GM23338 (cell line): ENCODE measurements around the gene RFFL. TPM values are rescaled to one million over a fixed set of nuclear protein-coding genes. Genes with fewer than 3 reads are reported as not detected.

Source experiments
- ATAC-seq: fragments of 200-7000 bp; cut with Tn5 transposase; 3 replicates; pipeline ENCODE4 v1.9.1; 2020
- DNase-seq: peaks from one replicate; pipeline ENCODE4 v3.0.0-alpha.2; 2015; ENCODE audit warnings: low spot score
- H2AFZ ChIP-seq: fragments of 200-600 bp; sonication (generic); 2 replicates; pipeline ENCODE4 v1.8.0; 2016; ENCODE audit warnings: antibody characterized with exemption, mild to moderate bottlenecking, moderate library complexity
- H3F3A ChIP-seq: fragments of 200-600 bp; sonication (generic); replicated peaks from 2 replicates; pipeline ENCODE4 v1.8.0; 2017; ENCODE audit warnings: antibody characterized with exemption, mixed run types, low read depth
- H3K27ac ChIP-seq: fragments of 200-600 bp; sonication (generic); 2 replicates; pipeline ENCODE4 v1.6.1; 2016; ENCODE audit warnings: low read depth
- H3K27me3 ChIP-seq: fragments of 200-600 bp; sonication (generic); 2 replicates; pipeline ENCODE4 v1.8.0; 2016; ENCODE audit warnings: mild to moderate bottlenecking, mixed run types, moderate library complexity; ENCODE audit not compliant: insufficient read depth
- H3K36me3 ChIP-seq: fragments of 200-600 bp; sonication (generic); 2 replicates; pipeline ENCODE4 v1.8.0; 2016; ENCODE audit warnings: mild to moderate bottlenecking; ENCODE audit not compliant: insufficient read depth
- H3K4me1 ChIP-seq: fragments of 200-600 bp; sonication (generic); 2 replicates; pipeline ENCODE4 v1.8.0; 2016; ENCODE audit warnings: mild to moderate bottlenecking, moderate library complexity; ENCODE audit not compliant: insufficient read depth
- H3K4me2 ChIP-seq: fragments of 200-600 bp; sonication (generic); 2 replicates; pipeline ENCODE4 v1.7.1; 2017; ENCODE audit warnings: mixed run types
- H3K4me3 ChIP-seq: fragments of 200-600 bp; sonication (generic); 2 replicates; pipeline ENCODE4 v1.6.1; 2016; ENCODE audit warnings: mixed run types
- H3K79me2 ChIP-seq: fragments of 200-600 bp; sonication (generic); replicated peaks from 2 replicates; pipeline ENCODE4 v1.8.0; 2017; ENCODE audit warnings: mild to moderate bottlenecking; ENCODE audit not compliant: insufficient read depth
- H3K9me2 ChIP-seq: fragments of 200-600 bp; sonication (generic); 2 replicates; pipeline ENCODE4 v1.8.0; 2017; ENCODE audit not compliant: insufficient read depth
- H4K20me1 ChIP-seq: fragments of 200-600 bp; sonication (generic); replicated peaks from 2 replicates; pipeline ENCODE4 v1.8.0; 2017; ENCODE audit warnings: mild to moderate bottlenecking; ENCODE audit not compliant: insufficient read depth
- H3K27ac Mint-ChIP-seq: 2 replicates; pipeline ENCODE4 v1.8.0; 2020; ENCODE audit warnings: inconsistent platforms, mild to moderate bottlenecking, moderate library complexity, mixed read lengths
- H3K27me3 Mint-ChIP-seq: 3 replicates; pipeline ENCODE4 v1.8.0; 2022; ENCODE audit warnings: low read depth, mild to moderate bottlenecking, moderate library complexity, mixed read lengths, inconsistent platforms; ENCODE audit not compliant: insufficient read depth, poor library complexity
- H3K36me3 Mint-ChIP-seq: 3 replicates; pipeline ENCODE4 v1.8.0; 2021; ENCODE audit warnings: low read depth, mild to moderate bottlenecking, inconsistent platforms, moderate library complexity, mixed read lengths
- H3K4me1 Mint-ChIP-seq: 3 replicates; pipeline ENCODE4 v1.8.0; 2020; ENCODE audit warnings: mild to moderate bottlenecking, inconsistent platforms, mixed read lengths
- H3K4me3 Mint-ChIP-seq: 3 replicates; pipeline ENCODE4 v1.8.0; 2021; ENCODE audit warnings: moderate library complexity, mild to moderate bottlenecking, inconsistent platforms, mixed read lengths
- H3K9me3 Mint-ChIP-seq: 3 replicates; pipeline ENCODE4 v1.8.0; 2020; ENCODE audit warnings: moderate library complexity, mild to moderate bottlenecking, inconsistent platforms, mixed read lengths
- CREB1 ChIP-seq: fragments of 250-450 bp; sonication (Bioruptor Pico); IDR thresholded peaks from 2 replicates; pipeline ENCODE4 v1.5.0; 2020; ENCODE audit warnings: low read depth, mild to moderate bottlenecking, moderate library complexity
- CTCF ChIP-seq, 2 experiments: fragments of 200-600 bp in 1 of 2; sonication (generic) in 1 of 2; conservative IDR thresholded peaks; 2 replicates each; pipeline versions ENCODE4 v1.5.1 to v1.6.1; 2016 to 2017; ENCODE audit warnings: antibody characterized with exemption in 2 of 2, low read depth in 2 of 2, mild to moderate bottlenecking in 2 of 2, moderate library complexity in 1 of 2
- EZH2 ChIP-seq: fragments of 200-600 bp; sonication (generic); IDR thresholded peaks from one replicate; pipeline ENCODE4 v1.8.0; 2017; ENCODE audit warnings: antibody characterized with exemption, mild to moderate bottlenecking, low read depth; ENCODE audit not compliant: unreplicated experiment
- EZH2phosphoT487 ChIP-seq: fragments of 200-600 bp; sonication (generic); IDR thresholded peaks from one replicate; pipeline ENCODE4 v1.8.1; 2018; ENCODE audit warnings: antibody characterized with exemption; ENCODE audit not compliant: unreplicated experiment
- JUNB ChIP-seq: IDR thresholded peaks from one replicate; pipeline ENCODE4 v1.6.1; 2016; ENCODE audit warnings: antibody characterized with exemption; ENCODE audit not compliant: unreplicated experiment
- NANOG ChIP-seq: IDR thresholded peaks from 2 replicates; pipeline ENCODE4 v1.6.1; 2016; ENCODE audit warnings: antibody characterized with exemption, borderline replicate concordance
- POLR2AphosphoS5 ChIP-seq: IDR thresholded peaks from 2 replicates; pipeline ENCODE4 v1.6.1; 2016; ENCODE audit warnings: antibody characterized with exemption, low read depth
- STAT1 ChIP-seq: IDR thresholded peaks from one replicate; pipeline ENCODE4 v1.6.1; 2016; ENCODE audit warnings: antibody characterized with exemption; ENCODE audit not compliant: unreplicated experiment
- ZNF114 ChIP-seq: fragments of 250-450 bp; sonication (Bioruptor Pico); IDR thresholded peaks from 2 replicates; pipeline ENCODE4 v1.5.0; 2020; ENCODE audit warnings: mild to moderate bottlenecking, moderate library complexity
- ZNF331 ChIP-seq: fragments of 250-450 bp; sonication (Bioruptor Pico); IDR thresholded peaks from 2 replicates; pipeline ENCODE4 v1.5.0; 2020; ENCODE audit warnings: low read depth, mild to moderate bottlenecking, moderate library complexity
- polyA plus RNA-seq: library from polyadenylated mRNA; unstranded; fragments of >200 nt; fragmentation: Nextera tagmentation; extraction: Ambion mirVana; gene quantifications from 2 replicates; pipeline ENCODE4 v1.2.1, GENCODE V29; 2016
- total RNA-seq: library from RNA; depleted of rRNA; stranded (reverse); fragments of >200 nt; shearing (Covaris generic); gene quantifications from 2 replicates; pipeline ENCODE4 v1.2.3, GENCODE V29; 2014
- TF ChIP-seq, protein P1 (sequence below): IDR thresholded peaks from 2 replicates; pipeline ENCODE4 v1.6.1; 2016; ENCODE audit warnings: antibody characterized with exemption
- TF ChIP-seq, protein P2 (sequence below): IDR thresholded peaks from one replicate; pipeline ENCODE4 v1.6.1; 2018; ENCODE audit warnings: antibody characterized with exemption; ENCODE audit not compliant: unreplicated experiment
- TF ChIP-seq, protein P3 (sequence below): fragments of 250-450 bp; sonication (Bioruptor Pico); IDR thresholded peaks from 2 replicates; pipeline ENCODE4 v1.5.0; 2020; ENCODE audit warnings: mild to moderate bottlenecking, moderate library complexity

Gene RFFL
- total and polyA plus RNA-seq, 2 experiments from 2014 or later: 4.1 to 22.2 TPM

GRCh38 chr17:34974794-34975785 is 88.4 kb downstream of the RFFL start:
- H3K27me3 Mint-ChIP-seq: peaks cover 2% of the 10 kb centered on the region
- no peaks in the 10 kb centered on the region for H3K36me3 Mint-ChIP-seq
- Histone ChIP-seq H3K27ac (no peak overlapping the region), H3K9me2 (no peaks in the 10 kb centered on the region), H3K4me2 (no peak overlapping the region), H3K4me3 (no peak overlapping the region), H4K20me1 (no peaks in the 10 kb centered on the region; the same call in 1 of the 2 replicates), H3K79me2 (no peaks in the 10 kb centered on the region), H3K27me3 (no peaks in the 10 kb centered on the region), H3K4me1 (0 out of 2 replicates have a peak, but pooled peaks cover 4% of the 10 kb centered on the region), H3K36me3 (no peaks in the 10 kb centered on the region), H3F3A (no peaks in the 10 kb centered on the region), H2AFZ (no peak overlapping the region)
- H3K9me3 Mint-ChIP-seq: no peaks in the 10 kb centered on the region
- DNase-seq (no peak), ATAC-seq (no peak)
- peaks cover 8% of the 10 kb centered on the region for H3K4me1 Mint-ChIP-seq
- TF ChIP-seq EZH2 (no peak), STAT1 (no peak), ZNF114 (CRISPR knock-in tag) (no peak), CTCF (conservative IDR thresholded peaks at IDR 0.05; ENCODE audit: low read depth in 2 of 2) (no peak), ZNF331 (CRISPR knock-in tag) (no peak), NANOG (no peak), EZH2phosphoT487 (no peak), POLR2AphosphoS5 (no peak), CREB1 (CRISPR knock-in tag) (no peak), JUNB (no peak)
- TF ChIP-seq, protein P1, sequence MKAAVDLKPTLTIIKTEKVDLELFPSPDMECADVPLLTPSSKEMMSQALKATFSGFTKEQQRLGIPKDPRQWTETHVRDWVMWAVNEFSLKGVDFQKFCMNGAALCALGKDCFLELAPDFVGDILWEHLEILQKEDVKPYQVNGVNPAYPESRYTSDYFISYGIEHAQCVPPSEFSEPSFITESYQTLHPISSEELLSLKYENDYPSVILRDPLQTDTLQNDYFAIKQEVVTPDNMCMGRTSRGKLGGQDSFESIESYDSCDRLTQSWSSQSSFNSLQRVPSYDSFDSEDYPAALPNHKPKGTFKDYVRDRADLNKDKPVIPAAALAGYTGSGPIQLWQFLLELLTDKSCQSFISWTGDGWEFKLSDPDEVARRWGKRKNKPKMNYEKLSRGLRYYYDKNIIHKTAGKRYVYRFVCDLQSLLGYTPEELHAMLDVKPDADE: no peak
- TF ChIP-seq, protein P2, sequence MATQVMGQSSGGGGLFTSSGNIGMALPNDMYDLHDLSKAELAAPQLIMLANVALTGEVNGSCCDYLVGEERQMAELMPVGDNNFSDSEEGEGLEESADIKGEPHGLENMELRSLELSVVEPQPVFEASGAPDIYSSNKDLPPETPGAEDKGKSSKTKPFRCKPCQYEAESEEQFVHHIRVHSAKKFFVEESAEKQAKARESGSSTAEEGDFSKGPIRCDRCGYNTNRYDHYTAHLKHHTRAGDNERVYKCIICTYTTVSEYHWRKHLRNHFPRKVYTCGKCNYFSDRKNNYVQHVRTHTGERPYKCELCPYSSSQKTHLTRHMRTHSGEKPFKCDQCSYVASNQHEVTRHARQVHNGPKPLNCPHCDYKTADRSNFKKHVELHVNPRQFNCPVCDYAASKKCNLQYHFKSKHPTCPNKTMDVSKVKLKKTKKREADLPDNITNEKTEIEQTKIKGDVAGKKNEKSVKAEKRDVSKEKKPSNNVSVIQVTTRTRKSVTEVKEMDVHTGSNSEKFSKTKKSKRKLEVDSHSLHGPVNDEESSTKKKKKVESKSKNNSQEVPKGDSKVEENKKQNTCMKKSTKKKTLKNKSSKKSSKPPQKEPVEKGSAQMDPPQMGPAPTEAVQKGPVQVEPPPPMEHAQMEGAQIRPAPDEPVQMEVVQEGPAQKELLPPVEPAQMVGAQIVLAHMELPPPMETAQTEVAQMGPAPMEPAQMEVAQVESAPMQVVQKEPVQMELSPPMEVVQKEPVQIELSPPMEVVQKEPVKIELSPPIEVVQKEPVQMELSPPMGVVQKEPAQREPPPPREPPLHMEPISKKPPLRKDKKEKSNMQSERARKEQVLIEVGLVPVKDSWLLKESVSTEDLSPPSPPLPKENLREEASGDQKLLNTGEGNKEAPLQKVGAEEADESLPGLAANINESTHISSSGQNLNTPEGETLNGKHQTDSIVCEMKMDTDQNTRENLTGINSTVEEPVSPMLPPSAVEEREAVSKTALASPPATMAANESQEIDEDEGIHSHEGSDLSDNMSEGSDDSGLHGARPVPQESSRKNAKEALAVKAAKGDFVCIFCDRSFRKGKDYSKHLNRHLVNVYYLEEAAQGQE: no peak
- TF ChIP-seq, protein P3, sequence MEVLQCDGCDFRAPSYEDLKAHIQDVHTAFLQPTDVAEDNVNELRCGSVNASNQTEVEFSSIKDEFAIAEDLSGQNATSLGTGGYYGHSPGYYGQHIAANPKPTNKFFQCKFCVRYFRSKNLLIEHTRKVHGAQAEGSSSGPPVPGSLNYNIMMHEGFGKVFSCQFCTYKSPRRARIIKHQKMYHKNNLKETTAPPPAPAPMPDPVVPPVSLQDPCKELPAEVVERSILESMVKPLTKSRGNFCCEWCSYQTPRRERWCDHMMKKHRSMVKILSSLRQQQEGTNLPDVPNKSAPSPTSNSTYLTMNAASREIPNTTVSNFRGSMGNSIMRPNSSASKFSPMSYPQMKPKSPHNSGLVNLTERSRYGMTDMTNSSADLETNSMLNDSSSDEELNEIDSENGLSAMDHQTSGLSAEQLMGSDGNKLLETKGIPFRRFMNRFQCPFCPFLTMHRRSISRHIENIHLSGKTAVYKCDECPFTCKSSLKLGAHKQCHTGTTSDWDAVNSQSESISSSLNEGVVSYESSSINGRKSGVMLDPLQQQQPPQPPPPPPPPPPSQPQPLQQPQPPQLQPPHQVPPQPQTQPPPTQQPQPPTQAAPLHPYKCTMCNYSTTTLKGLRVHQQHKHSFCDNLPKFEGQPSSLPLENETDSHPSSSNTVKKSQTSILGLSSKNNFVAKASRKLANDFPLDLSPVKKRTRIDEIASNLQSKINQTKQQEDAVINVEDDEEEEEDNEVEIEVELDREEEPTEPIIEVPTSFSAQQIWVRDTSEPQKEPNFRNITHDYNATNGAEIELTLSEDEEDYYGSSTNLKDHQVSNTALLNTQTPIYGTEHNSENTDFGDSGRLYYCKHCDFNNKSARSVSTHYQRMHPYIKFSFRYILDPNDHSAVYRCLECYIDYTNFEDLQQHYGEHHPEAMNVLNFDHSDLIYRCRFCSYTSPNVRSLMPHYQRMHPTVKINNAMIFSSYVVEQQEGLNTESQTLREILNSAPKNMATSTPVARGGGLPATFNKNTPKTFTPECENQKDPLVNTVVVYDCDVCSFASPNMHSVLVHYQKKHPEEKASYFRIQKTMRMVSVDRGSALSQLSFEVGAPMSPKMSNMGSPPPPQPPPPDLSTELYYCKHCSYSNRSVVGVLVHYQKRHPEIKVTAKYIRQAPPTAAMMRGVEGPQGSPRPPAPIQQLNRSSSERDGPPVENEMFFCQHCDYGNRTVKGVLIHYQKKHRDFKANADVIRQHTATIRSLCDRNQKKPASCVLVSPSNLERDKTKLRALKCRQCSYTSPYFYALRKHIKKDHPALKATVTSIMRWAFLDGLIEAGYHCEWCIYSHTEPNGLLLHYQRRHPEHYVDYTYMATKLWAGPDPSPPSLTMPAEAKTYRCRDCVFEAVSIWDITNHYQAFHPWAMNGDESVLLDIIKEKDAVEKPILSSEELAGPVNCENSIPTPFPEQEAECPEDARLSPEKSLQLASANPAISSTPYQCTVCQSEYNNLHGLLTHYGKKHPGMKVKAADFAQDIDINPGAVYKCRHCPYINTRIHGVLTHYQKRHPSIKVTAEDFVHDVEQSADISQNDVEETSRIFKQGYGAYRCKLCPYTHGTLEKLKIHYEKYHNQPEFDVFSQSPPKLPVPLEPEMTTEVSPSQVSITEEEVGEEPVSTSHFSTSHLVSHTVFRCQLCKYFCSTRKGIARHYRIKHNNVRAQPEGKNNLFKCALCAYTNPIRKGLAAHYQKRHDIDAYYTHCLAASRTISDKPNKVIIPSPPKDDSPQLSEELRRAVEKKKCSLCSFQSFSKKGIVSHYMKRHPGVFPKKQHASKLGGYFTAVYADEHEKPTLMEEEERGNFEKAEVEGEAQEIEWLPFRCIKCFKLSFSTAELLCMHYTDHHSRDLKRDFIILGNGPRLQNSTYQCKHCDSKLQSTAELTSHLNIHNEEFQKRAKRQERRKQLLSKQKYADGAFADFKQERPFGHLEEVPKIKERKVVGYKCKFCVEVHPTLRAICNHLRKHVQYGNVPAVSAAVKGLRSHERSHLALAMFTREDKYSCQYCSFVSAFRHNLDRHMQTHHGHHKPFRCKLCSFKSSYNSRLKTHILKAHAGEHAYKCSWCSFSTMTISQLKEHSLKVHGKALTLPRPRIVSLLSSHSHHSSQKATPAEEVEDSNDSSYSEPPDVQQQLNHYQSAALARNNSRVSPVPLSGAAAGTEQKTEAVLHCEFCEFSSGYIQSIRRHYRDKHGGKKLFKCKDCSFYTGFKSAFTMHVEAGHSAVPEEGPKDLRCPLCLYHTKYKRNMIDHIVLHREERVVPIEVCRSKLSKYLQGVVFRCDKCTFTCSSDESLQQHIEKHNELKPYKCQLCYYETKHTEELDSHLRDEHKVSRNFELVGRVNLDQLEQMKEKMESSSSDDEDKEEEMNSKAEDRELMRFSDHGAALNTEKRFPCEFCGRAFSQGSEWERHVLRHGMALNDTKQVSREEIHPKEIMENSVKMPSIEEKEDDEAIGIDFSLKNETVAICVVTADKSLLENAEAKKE: no peak
- H3K27ac Mint-ChIP-seq: no peak overlapping the region
- no peak overlapping the region for H3K4me3 Mint-ChIP-seq
